Measurements from ENCODE around the gene LRRC38.
"Not testable (repeated sequence)": the region's sequence is repeated elsewhere in the genome, so short reads cannot be mapped to it uniquely, and the experiment has no call there.

LRRC38 gene

GRCh38 chr1:13513895-13514546, at the start of gene LRRC38:
TSS of gene LRRC38 (minus strand) at chr1:13514003. CDS start at chr1:13513593, 410 bp downstream.
- no peak for DNase-seq

DNA sequence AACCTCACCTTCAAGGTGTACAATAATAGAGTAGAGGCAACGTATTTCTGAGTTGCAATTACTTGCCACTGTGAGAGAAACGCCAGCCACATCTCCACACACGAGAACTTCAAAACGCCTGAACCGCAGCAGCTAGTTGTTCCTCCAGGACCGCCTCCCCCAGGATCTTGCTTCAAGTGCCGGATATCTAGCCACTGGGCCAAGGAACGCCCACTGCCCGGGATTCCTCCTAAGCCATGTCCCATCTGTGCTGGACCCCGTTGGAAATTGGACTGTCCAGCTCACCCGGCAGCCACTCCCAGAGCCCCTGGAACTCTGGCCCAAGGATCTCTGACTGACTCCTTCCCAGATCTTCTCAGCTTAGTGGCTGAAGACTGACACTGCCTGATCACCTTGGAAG, 49.2 kb upstream of the LRRC38 start:
- not testable (repeated sequence) for DNase-seq

DNA sequence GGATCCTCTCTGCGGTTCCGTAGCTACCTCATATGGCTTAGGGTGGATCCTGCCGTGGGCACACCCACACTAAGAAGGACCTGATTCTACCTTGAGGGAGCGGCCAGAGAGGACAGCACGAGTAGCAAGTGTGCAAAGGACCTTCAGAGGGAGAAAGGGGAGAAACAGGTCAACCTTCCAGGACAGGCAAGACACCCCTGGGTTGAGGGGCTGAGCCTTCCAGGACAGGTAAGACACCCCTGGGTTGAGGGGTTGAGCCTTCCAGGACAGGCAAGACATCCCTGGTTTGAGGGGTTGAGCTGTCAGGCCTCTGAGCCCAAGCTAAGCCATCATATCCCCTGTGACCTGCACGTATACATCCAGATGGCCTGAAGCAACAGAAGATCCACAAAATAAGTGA, 46.7 kb upstream of the LRRC38 start:
- no peak for DNase-seq

DNA sequence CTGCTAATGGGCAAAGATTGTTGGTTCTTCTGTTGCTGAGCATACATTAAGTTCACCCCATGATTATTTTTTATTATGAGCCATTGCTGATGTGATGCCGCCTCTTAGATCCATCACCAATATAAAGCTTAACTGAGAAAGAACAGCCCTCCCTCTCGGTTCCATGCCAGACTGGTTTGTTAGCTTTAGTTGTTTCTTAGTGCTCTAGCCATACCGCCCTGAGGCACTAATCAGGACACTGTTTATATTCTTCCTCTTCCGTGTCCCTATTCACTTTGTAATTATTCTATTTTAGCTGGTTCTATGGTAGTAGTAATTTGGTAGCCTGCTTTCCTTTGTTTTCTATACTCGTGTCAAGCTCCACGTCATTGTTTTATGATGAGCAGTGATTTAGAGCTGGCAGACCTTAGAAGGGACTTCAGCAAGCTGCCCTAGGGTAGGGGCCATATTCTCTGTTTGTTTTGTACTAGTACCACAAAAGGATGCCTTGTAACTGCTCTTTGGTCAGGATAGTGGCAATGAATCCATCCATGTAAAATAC, 42.5 kb upstream of the LRRC38 start:
- no peak for DNase-seq

- DNase-seq, result no peak
Observed at GRCh38 chr1:13554798-13555197, 41.0 kb upstream of the LRRC38 start.

GRCh38 chr1:13550663-13551062, 36.9 kb upstream of the LRRC38 start:
- no peak for DNase-seq

DNA sequence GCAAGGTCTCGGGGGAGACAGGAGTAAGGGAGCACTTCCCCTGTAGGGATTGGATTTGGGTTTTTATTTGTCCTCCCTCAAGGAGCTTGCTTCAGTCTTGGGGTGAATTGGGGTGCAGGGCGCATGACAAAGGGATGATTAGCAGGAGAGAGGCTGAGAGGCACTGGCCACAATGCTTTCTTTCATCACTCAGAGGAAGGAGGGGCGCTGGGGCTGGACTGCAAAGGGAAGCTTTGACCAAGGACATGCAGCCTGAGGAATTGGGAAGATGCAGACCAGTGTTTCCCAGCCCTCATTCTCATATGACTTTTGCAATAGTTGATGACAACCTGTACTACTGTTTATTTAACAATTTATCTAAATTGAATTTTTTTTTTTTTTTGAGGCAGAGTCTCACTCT, 35.7 kb upstream of the LRRC38 start:
- no peak for DNase-seq

GRCh38 chr1:13549021-13549420, 35.2 kb upstream of the LRRC38 start:
- no peak for DNase-seq

DNA sequence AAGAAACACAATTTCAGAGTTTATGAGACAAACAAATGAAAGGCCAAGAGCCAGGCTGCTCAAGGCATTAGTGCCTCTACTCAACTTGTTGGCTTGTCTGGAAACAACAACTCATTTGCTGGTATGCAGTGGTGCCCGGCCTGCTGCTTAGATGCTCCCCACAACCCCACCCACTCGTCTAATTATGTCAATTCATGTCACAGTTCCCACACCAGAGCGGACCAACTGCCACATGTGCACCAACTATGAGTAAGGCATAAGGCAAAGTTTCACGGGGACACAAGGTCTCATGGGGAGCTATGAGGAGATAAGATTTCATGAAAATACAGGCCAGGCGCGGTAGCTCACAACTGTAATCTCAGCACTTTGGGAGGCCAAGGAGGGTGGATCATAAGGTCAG, 34.5 kb upstream of the LRRC38 start:
- DNase-seq, result no peak

- DNase-seq, result no peak
Observed at GRCh38 chr1:13546791-13547190, 33.0 kb upstream of the LRRC38 start.

- no peak for DNase-seq
Observed at GRCh38 chr1:13544221-13544556, 30.4 kb upstream of the LRRC38 start.

DNA sequence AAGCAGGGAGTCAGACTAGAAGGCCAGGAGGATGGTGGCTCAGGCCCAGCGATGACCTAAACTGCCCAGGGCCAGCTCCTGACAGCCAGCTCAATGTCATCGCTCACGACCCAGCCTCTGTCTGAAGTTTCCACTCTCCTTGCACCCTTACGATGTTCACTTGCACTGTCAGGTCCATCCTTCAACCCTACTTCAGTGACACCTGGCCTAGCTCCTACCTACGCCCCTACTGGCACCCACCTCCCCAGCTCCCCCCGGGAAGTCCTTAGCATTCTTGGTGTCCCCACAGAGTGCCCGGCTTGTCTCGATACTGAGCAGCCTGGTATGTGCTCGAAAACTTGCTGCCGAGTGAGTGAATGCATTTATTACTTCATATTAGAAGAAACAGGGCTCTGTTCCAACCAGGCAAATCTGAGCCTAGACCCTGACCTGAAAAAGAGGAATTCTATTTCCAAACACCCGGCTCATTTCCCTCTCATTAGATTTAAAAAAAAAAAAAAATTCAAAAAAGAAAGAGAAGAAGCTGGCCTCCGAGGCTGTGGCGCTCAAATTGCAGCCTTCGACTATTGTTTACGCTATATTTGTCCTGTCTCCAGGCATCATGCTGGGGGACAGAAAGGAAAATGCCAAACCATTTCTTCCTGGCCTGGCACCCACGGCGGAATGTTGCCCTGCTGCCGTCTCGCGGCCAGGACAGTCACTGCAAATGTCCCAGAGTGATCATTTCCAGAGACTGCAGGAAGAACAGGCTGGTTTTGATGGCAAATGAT, 29.8 kb upstream of the LRRC38 start:
- DNase-seq, result no peak

DNA sequence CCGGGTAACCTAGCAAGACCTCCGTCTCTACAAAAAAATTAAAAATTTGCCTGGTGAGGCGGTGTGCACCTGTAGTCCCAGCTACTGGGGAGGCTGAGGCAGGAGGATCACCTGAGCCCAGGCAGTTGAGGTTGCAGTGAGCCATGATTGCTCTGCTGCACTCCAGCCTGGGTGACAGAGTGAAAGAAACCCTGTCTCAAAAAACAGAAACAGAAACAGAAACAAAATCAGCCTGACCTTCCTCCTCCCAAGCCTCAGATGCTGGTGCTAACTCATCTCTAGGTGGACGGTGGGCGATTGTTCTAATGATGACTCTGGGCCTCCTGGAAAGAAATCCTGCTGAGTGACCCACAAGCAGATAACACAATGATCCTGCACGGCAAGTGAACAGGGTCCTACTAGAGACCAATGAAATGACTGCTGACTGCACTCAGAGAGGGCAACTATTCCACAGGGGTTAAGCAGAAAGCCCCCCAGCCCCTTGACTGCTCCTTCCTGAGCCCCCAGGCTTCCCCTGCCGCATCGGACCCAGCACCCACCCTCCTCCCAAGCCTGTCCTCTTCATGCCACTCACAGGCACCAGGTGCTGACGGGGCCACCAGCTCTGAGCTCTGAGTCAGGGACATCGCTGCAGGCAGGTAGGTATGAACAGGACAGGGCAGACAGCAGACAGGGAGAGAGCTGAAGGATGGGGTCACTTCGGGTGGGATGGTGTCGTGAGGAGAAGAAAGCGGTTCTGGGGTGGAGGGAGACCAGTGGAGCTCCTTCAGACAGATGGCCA, 27.8 kb upstream of the LRRC38 start:
- no peak for DNase-seq

DNA sequence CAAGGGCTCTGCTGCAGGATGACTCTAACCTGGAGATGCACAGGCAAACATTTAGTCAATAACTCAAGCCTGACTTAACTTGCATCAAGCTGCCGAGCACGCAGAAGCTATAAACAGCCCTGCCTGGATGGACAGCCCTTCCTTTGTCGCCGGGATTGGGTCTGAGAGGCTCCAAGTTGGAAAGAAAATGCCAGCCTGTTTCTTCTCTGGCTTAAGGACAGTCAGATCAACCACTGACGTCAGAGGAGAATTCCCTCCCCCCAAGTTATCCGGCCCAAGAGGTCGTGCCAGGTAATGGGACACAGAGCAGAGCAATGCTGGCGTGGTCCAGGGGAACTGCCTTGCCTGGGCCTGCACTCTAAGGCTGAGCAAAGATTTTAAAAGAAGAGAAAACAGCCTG, 27.1 kb upstream of the LRRC38 start:
- no peak for DNase-seq

GRCh38 chr1:13539683-13540082, 25.9 kb upstream of the LRRC38 start:
- DNase-seq, result no peak

- DNase-seq, result no peak
Observed at GRCh38 chr1:13538832-13539231, 25.0 kb upstream of the LRRC38 start.

DNA sequence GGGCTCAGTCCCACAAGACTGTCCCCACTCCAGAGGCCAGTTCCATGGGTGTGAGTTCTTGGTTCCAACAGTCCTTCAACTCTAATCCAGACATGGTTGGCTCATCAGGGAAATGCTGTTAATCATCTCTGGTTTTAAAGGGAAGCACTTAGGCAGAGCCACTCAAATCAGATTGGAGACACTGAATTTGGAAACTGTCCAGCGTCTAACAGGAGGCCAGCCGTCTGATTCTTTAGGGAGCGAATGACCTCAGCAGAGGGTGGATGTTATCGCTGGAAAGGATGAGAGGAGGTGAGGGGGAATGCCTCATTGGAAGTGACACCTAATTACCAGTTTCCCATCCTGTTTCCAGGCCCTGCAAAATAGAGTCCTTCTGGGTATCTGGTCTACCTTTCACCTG, 22.8 kb upstream of the LRRC38 start:
- no peak for DNase-seq

GRCh38 chr1:13535227-13535626, 21.4 kb upstream of the LRRC38 start:
- DNase-seq, result no peak

DNA sequence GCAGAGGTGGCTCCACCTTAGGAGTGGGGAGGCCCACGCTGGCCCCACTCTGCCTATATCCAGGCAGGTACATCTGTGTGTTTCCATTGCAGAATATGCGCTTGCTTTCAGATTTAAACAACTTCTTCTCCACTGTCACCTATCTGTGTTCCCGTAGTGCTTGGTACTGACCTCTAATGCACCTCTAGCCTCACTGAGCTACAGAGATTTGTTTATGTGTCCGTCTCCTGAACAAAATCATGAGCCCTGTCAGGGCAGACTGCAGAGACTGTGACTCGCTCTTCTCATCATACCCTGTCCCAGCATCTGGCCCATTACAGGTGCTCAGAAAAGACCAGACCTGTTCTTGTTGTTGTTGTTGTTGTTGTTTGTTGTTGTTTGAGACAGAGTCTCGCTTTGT, 14.5 kb upstream of the LRRC38 start:
- no peak for DNase-seq

- no peak for DNase-seq
Observed at GRCh38 chr1:13523780-13524477, 10.1 kb upstream of the LRRC38 start.

GRCh38 chr1:13520985-13521384, 7.2 kb upstream of the LRRC38 start:
- no peak for DNase-seq

DNA sequence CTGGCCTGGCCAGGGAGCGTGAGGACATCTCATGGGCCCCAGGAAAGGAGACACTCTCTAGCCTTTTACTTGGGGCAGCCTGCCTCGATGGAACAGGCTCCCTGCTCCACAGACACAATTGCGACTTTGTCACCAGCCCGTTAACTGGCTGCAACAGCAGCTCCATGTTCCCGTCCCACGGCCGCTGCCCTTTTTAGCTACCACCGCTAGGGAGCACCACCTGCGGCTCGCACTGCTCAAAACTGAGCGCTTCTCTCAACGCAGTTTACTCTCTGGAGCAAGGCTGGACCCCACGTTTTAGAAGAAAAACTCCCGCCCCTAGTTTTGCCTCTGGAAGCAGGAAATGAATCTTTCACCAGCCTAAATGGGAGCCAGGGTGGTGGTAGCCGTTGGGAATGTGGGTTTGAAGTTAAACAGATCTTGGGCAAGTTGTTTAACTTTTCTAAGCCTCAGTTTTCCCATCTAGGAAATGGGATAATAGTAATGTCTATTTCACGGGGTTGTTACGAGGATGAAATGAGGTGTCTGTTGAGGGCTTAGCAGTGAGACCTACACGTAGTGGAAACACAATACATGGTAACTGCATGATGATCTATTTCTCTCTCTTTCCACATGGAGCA, 3.5 kb upstream of the LRRC38 start:
- no peak for DNase-seq

GRCh38 chr1:13516606-13517005, 2.8 kb upstream of the LRRC38 start:
- DNase-seq, result no peak
